Measurements from ENCODE around the gene SIRPD.

The SIRPD gene

GRCh38 chr20:1535420-1536175, 21.9 kb downstream of the SIRPD start:
- no peak overlapping the region for H3K27ac ChIP-seq
- TF ChIP-seq, protein P1, sequence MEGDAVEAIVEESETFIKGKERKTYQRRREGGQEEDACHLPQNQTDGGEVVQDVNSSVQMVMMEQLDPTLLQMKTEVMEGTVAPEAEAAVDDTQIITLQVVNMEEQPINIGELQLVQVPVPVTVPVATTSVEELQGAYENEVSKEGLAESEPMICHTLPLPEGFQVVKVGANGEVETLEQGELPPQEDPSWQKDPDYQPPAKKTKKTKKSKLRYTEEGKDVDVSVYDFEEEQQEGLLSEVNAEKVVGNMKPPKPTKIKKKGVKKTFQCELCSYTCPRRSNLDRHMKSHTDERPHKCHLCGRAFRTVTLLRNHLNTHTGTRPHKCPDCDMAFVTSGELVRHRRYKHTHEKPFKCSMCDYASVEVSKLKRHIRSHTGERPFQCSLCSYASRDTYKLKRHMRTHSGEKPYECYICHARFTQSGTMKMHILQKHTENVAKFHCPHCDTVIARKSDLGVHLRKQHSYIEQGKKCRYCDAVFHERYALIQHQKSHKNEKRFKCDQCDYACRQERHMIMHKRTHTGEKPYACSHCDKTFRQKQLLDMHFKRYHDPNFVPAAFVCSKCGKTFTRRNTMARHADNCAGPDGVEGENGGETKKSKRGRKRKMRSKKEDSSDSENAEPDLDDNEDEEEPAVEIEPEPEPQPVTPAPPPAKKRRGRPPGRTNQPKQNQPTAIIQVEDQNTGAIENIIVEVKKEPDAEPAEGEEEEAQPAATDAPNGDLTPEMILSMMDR (conservative IDR thresholded peaks at IDR 0.05): no peak

GRCh38 chr20:1534526-1534925, 23.0 kb downstream of the SIRPD start:
- TF ChIP-seq, protein P1 (conservative IDR thresholded peaks at IDR 0.05): no peak
- H3K27ac ChIP-seq: no peak overlapping the region

GRCh38 chr20:1533059-1533458, 24.4 kb downstream of the SIRPD start:
- TF ChIP-seq, protein P1 (conservative IDR thresholded peaks at IDR 0.05): no peak
- no peak overlapping the region for H3K27ac ChIP-seq

GRCh38 chr20:1528811-1529210, 28.7 kb downstream of the SIRPD start:
- TF ChIP-seq, protein P1 (conservative IDR thresholded peaks at IDR 0.05): no peak

DNA sequence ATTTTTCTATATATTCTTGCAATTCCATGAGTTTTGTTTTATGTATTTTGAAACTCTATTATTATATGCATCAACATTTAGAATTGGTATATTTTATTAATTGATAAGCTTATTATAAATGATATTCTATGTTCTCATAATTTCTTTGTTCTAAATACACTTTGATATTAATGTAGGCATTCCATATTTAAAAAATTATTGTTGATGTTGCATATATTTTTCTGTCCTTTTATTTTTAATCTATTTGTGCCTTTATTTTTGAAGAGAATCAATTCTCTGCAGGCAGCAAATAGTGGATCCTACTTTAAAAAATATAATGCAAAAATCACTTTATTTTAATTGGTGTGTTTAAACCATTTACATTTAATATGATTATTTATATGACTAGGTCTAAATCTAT, 29.6 kb downstream of the SIRPD start:
- H3K27ac ChIP-seq: no peak overlapping the region
- TF ChIP-seq, protein P1 (conservative IDR thresholded peaks at IDR 0.05): no peak

More at GRCh38 chr20:1528811-1529210, 28.7 kb downstream of the SIRPD start:
- H3K27ac ChIP-seq: no peak overlapping the region

GRCh38 chr20:1526896-1527295, 30.6 kb downstream of the SIRPD start:
- TF ChIP-seq, protein P1 (conservative IDR thresholded peaks at IDR 0.05): no peak
- H3K27ac ChIP-seq: no peak overlapping the region

DNA sequence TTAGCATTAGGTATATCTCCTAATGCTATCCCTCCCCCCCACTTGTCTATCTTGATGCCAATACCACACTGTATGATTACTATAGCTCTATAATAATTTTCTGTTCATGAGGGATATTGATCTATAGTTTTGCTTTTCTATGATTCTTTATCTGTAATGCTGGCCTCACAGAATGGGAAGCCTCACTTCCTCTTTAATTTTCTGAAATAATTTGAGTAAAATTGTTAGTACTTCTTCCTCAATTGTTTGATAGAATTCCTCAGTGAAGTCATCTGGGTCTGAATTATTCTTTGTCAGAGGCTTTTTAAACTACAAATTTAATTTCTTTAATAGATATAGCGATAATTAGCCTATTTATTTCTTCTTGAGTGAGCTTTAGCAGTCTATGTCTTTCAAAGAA, 31.2 kb downstream of the SIRPD start:
- TF ChIP-seq, protein P1 (conservative IDR thresholded peaks at IDR 0.05): no peak
- H3K27ac ChIP-seq: no peak overlapping the region
